ENCODE data around the gene DSCAML1. TPM values are rescaled to one million over a fixed set of nuclear protein-coding genes. Genes with fewer than 3 reads are reported as not detected.
A peak's percentile ranks its signal among the peaks of the same experiment; 100 is the strongest.

DSCAML1 gene
- total and polyA plus RNA-seq, 2 of the 8 experiments (the other 6 are each of a cell fraction or from before 2014, with no cell fraction given) = 0.19 to 0.24 TPM

GRCh38 chr11:117623831-117624271, 173.2 kb downstream of the DSCAML1 start:
- POLR2A ChIA-PET (ENCODE audit: partially characterized antibody) = no interaction called here
- Histone ChIP-seq H2BK12ac (ENCODE audit: low read depth, low read length) (no peak overlapping the region), H4K5ac (ENCODE audit: insufficient read length, low read depth, low read length) (no peak overlapping the region), H2AFZ (ENCODE audit: low read length) (no peak overlapping the region), H4K20me1 (replicated peaks in 1 of 2; ENCODE audit: control insufficient read depth in 1 of 2, insufficient read depth in 2 of 2, low read length in 2 of 2) (no peaks in the 10 kb centered on the region), H3K79me1 (ENCODE audit: low read depth, low read length) (no peaks in the 10 kb centered on the region), H3K14ac (ENCODE audit: insufficient read length) (no peak overlapping the region), H3K23ac (ENCODE audit: insufficient read length) (no peak overlapping the region), H3K23me2 (ENCODE audit: low read depth, low read length) (no peaks in the 10 kb centered on the region), H3K4ac (replicated peaks; ENCODE audit: insufficient read length, low read depth, low read length) (no peak overlapping the region), H3K9me3 (ENCODE audit: insufficient read depth in 2 of 2, low read depth in 1 of 2, low read length in 1 of 2) (peaks cover 0 to 5% of the 10 kb centered on the region in 2 experiments; a peak in 2 of 4 replicates), H3K27me3 (replicated peaks in 1 of 4; ENCODE audit: control insufficient read depth in 3 of 4, extremely low read depth in 1 of 4, insufficient read depth in 3 of 4, low read length in 3 of 4) (no peaks in the 10 kb centered on the region), H3K79me2 (ENCODE audit: control insufficient read depth in 1 of 2, insufficient read depth in 2 of 2, low read length in 2 of 2) (no peaks in the 10 kb centered on the region), H3K18ac (ENCODE audit: extremely low read depth, low read length) (no peak overlapping the region), H4K91ac (replicated peaks; ENCODE audit: insufficient read length, low read length) (no peak overlapping the region), H3K4me1 (replicated peaks in 1 of 4; ENCODE audit: control insufficient read depth in 3 of 4, insufficient read depth in 4 of 4, low read length in 3 of 4) (peaks cover 0 to 1% (median 0%) of the 10 kb centered on the region in 4 experiments; a peak in 3 of 7 replicates), H3K4me3 (ENCODE audit: extremely low read depth in 1 of 4, insufficient read depth in 2 of 4, low read depth in 3 of 4, low read length in 4 of 4) (no peak overlapping the region), H3K56ac (replicated peaks; ENCODE audit: insufficient read length, low read depth, low read length) (no peak overlapping the region), H2BK5ac (ENCODE audit: low read depth, low read length) (no peak overlapping the region), H2BK120ac (replicated peaks; ENCODE audit: low read depth, low read length) (no peak overlapping the region), H3K4me2 (ENCODE audit: insufficient read depth in 1 of 2, low read depth in 2 of 2, low read length in 2 of 2) (no peak overlapping the region), H3K36me3 (ENCODE audit: control insufficient read depth in 2 of 4, insufficient read depth in 4 of 4, low read length in 3 of 4) (no peaks in the 10 kb centered on the region), H2BK15ac (ENCODE audit: low read length) (no peak overlapping the region), H3K27ac (ENCODE audit: low read depth, low read length) (no peak overlapping the region), H3K9ac (replicated peaks in 1 of 4; ENCODE audit: extremely low read depth in 1 of 4, low read depth in 3 of 4, low read length in 3 of 4) (no peak overlapping the region), H2BK20ac (ENCODE audit: low read length) (no peak overlapping the region), H2AK5ac (ENCODE audit: low read depth, low read length) (no peak overlapping the region), H4K8ac (ENCODE audit: extremely low read depth, insufficient read depth, low read length) (no peak overlapping the region)
- CTCF ChIA-PET (ENCODE audit: partially characterized antibody) = interaction anchor here (0.9 to 11.2 kb wide), 6 partner anchors 8 to 198 kb away, joined by 3 to 142 read pairs (median 24); no protein-coding TSS in a partner anchor
- no peak for DNase-seq (ENCODE audit: low read depth in 1 of 2, low spot score in 2 of 2)
- 92% methylated on average over 2 of the region's 2 CpGs; no CpG with 5 or more reads in 1 of the 2 experiments for WGBS, 2 experiments (ENCODE audit: extremely low coverage in 1 of 2, insufficient coverage in 1 of 2, insufficient read length in 1 of 2, insufficient replicate concordance in 2 of 2, low coverage in 1 of 2, low lambda C conversion rate in 2 of 2, missing lambda C conversion rate in 1 of 2)
- TF ChIP-seq, protein P1, sequence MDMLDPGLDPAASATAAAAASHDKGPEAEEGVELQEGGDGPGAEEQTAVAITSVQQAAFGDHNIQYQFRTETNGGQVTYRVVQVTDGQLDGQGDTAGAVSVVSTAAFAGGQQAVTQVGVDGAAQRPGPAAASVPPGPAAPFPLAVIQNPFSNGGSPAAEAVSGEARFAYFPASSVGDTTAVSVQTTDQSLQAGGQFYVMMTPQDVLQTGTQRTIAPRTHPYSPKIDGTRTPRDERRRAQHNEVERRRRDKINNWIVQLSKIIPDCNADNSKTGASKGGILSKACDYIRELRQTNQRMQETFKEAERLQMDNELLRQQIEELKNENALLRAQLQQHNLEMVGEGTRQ (IDR thresholded peaks at IDR 0.05; ENCODE audit: low read length) = no peak
- TF ChIP-seq JUND (IDR thresholded peaks at IDR 0.05; ENCODE audit: low read length) = no peak
- TF ChIP-seq TBP (IDR thresholded peaks at IDR 0.05; ENCODE audit: low read depth, low read length) = no peak
- TF ChIP-seq MAFK (IDR thresholded peaks at IDR 0.05; ENCODE audit: low read depth, low read length) = peak; percentile 54
- TF ChIP-seq EGR1 (IDR thresholded peaks at IDR 0.05; ENCODE audit: borderline replicate concordance, low read depth, low read length) = no peak
- TF ChIP-seq BACH1 (IDR thresholded peaks at IDR 0.05; ENCODE audit: low read length) = no peak
- FAIRE-seq = no peak

All from H1 (cell line).